NT2/D1 (cell line): ENCODE results near the gene NUMA1.

ENCODE experiments used
- SUZ12 ChIP-seq: IDR thresholded peaks from 2 replicates; pipeline ENCODE4 v1.6.1; 2011; ENCODE audit not compliant: insufficient read length, insufficient read depth; ENCODE audit errors: extremely low read depth
- YY1 ChIP-seq: IDR thresholded peaks from 2 replicates; pipeline ENCODE4 v1.6.1; 2011; ENCODE audit not compliant: insufficient read length, insufficient read depth
- ZNF274 ChIP-seq: IDR thresholded peaks from 2 replicates; pipeline ENCODE4 v1.6.1; 2011; ENCODE audit warnings: mild to moderate bottlenecking, low read depth, low read length

DNA sequence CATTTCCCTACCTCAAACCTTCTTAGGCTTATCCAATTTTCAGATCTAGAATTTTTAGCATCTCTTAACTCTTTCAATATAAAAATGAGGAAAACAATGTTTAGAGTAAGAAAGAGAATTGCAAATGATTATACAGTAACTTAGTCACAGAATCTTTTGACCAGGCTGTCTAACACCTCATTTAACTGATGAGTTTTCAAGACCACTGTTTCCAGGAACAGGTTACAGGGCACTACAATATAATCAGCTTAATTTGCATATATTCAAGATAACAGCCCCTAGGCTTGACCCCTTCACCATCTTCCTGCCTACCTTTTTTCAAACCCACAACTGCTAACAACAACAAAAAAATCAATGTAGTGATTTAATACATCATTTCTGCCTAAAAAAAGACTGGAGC is 12.7 kb downstream of the NUMA1 start:
- no peak for TF ChIP-seq YY1
- TF ChIP-seq ZNF274 = no peak
- no peak for TF ChIP-seq SUZ12
